Measurements from ENCODE around the gene GABRB2.

The GABRB2 gene

GRCh38 chr5:161539016-161539415, 7.5 kb downstream of the GABRB2 start:
- DNase-seq (ENCODE audit: low read depth in 1 of 2, low spot score in 1 of 2): no peak
- no peak overlapping the region for H3K4me3 ChIP-seq (replicated peaks; ENCODE audit: insufficient read depth, low read length)
- H3K27me3 ChIP-seq (ENCODE audit: insufficient read depth, poor library complexity, severe bottlenecking): no peaks in the 10 kb centered on the region
- no peak overlapping the region for H3K27ac ChIP-seq (replicated peaks)
- no peak for TF ChIP-seq SPI1 (IDR thresholded peaks at IDR 0.05; ENCODE audit: borderline replicate concordance, low read depth)
- TF ChIP-seq, protein P1, sequence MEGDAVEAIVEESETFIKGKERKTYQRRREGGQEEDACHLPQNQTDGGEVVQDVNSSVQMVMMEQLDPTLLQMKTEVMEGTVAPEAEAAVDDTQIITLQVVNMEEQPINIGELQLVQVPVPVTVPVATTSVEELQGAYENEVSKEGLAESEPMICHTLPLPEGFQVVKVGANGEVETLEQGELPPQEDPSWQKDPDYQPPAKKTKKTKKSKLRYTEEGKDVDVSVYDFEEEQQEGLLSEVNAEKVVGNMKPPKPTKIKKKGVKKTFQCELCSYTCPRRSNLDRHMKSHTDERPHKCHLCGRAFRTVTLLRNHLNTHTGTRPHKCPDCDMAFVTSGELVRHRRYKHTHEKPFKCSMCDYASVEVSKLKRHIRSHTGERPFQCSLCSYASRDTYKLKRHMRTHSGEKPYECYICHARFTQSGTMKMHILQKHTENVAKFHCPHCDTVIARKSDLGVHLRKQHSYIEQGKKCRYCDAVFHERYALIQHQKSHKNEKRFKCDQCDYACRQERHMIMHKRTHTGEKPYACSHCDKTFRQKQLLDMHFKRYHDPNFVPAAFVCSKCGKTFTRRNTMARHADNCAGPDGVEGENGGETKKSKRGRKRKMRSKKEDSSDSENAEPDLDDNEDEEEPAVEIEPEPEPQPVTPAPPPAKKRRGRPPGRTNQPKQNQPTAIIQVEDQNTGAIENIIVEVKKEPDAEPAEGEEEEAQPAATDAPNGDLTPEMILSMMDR (IDR thresholded peaks at IDR 0.05; ENCODE audit: insufficient read depth, low read length): no peak
- no peak for TF ChIP-seq REST (IDR thresholded peaks at IDR 0.05; ENCODE audit: insufficient replicate concordance, low read depth)
- no peak for TF ChIP-seq GABPA (IDR thresholded peaks at IDR 0.05; ENCODE audit: low read depth)
- no peak for TF ChIP-seq POLR2AphosphoS5 (IDR thresholded peaks at IDR 0.05; ENCODE audit: low read depth)

DNA sequence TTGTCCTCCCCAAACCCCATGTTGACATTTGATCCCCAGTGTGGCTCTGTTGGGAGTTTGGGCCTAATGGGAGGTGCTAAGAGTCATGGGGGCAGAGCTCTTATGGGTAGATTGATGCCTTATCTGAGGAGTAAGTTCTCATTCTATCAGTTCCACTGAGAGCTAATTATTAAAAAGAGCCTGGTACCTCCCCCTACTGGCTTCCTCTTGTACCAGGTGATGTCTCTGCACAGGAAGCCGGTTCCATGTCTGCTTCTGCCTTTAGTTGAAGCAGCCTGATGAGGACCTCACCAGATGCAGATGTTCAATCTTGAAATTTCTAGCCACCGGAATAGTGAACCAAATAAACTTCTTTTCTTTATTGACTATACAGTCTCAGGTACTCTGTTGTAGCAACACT, 10.8 kb downstream of the GABRB2 start:
- TF ChIP-seq GABPA (IDR thresholded peaks at IDR 0.05; ENCODE audit: low read depth): no peak
- no peak for TF ChIP-seq POLR2AphosphoS5 (IDR thresholded peaks at IDR 0.05; ENCODE audit: low read depth)
- no peak for TF ChIP-seq SPI1 (IDR thresholded peaks at IDR 0.05; ENCODE audit: borderline replicate concordance, low read depth)
- TF ChIP-seq, protein P1 (IDR thresholded peaks at IDR 0.05; ENCODE audit: insufficient read depth, low read length): no peak
- no peak for TF ChIP-seq REST (IDR thresholded peaks at IDR 0.05; ENCODE audit: insufficient replicate concordance, low read depth)
- no peak for DNase-seq (ENCODE audit: low read depth in 1 of 2, low spot score in 1 of 2)
- Histone ChIP-seq H3K27me3 (ENCODE audit: insufficient read depth, poor library complexity, severe bottlenecking) (no peaks in the 10 kb centered on the region), H3K27ac (replicated peaks) (no peak overlapping the region), H3K4me3 (replicated peaks; ENCODE audit: insufficient read depth, low read length) (no peak overlapping the region)

DNA sequence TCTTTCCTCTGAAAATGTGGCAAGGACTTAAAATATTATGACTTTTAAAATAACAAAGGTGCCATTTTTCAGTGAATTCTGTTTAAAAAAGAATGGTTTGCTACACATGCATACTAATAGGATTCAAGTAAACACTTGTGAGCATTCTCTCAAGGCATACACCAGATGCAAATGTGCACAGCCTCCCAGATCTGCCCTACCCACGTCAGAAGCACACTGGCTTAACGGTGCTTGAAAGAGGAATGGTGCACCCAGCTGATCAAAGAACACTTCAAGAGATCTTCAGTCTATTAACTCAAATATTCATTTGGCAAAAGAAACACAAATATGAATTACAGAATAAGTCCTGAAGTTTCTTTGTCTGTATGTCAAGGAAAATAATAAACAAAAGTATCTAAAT, 15.8 kb downstream of the GABRB2 start:
- H3K4me3 ChIP-seq (replicated peaks; ENCODE audit: insufficient read depth, low read length): no peak overlapping the region
- TF ChIP-seq, protein P1 (IDR thresholded peaks at IDR 0.05; ENCODE audit: insufficient read depth, low read length): no peak
- DNase-seq (ENCODE audit: low read depth in 1 of 2, low spot score in 1 of 2): no peak
- no peak overlapping the region for H3K27ac ChIP-seq (replicated peaks)
- H3K27me3 ChIP-seq (ENCODE audit: insufficient read depth, poor library complexity, severe bottlenecking): no peaks in the 10 kb centered on the region

GRCh38 chr5:161513942-161514341, 32.6 kb downstream of the GABRB2 start:
- H3K27ac ChIP-seq (replicated peaks): no peak overlapping the region
- DNase-seq (ENCODE audit: low read depth in 1 of 2, low spot score in 1 of 2): no peak
- H3K4me3 ChIP-seq (replicated peaks; ENCODE audit: insufficient read depth, low read length): no peak overlapping the region
- TF ChIP-seq GABPA (IDR thresholded peaks at IDR 0.05; ENCODE audit: low read depth) (no peak), REST (IDR thresholded peaks at IDR 0.05; ENCODE audit: insufficient replicate concordance, low read depth) (no peak), POLR2AphosphoS5 (IDR thresholded peaks at IDR 0.05; ENCODE audit: low read depth) (no peak), SPI1 (IDR thresholded peaks at IDR 0.05; ENCODE audit: borderline replicate concordance, low read depth) (no peak)
- TF ChIP-seq, protein P1 (IDR thresholded peaks at IDR 0.05; ENCODE audit: insufficient read depth, low read length): no peak
- H3K27me3 ChIP-seq (ENCODE audit: insufficient read depth, poor library complexity, severe bottlenecking): no peaks in the 10 kb centered on the region
